ENCODE measurements around the gene SORBS1.

GRCh38 chr10:95329296-95329695 lies 231.9 kb downstream of the SORBS1 start:
- TF ChIP-seq EZH2phosphoT487 (conservative IDR thresholded peaks at IDR 0.05; ENCODE audit: low read length) (no peak), CTCF (IDR thresholded peaks at IDR 0.05; ENCODE audit: insufficient read depth, low read length, poor library complexity, severe bottlenecking) (no peak)

Measured in SU-DHL-6 (cell line).